Iris pigment epithelial cell (primary cell): Measurements from ENCODE around the gene GPS1.

Experiments used
- DNase-seq: peaks from one replicate; pipeline ENCODE4 v3.0.0-alpha.2; 2011; ENCODE audit warnings: low read depth

Gene GPS1

DNA sequence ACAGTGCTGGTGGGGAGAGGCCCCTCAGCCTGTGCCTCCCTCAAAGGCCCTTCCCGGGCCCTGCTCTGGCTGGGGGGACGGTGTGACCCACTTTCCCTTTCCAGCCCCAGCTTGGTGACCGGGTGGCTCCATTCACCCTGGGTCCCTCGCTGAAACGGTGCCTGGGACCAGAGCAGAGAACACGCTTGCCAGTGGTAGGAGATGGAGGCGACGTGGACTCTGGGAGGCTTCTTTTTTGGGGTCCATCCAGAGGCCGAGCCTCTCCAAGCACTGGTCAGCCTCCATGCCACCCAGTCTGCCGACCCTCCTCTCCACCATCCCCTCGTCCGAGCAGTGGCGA lies 36.8 kb upstream of the GPS1 start:
- no peak for DNase-seq

DNA sequence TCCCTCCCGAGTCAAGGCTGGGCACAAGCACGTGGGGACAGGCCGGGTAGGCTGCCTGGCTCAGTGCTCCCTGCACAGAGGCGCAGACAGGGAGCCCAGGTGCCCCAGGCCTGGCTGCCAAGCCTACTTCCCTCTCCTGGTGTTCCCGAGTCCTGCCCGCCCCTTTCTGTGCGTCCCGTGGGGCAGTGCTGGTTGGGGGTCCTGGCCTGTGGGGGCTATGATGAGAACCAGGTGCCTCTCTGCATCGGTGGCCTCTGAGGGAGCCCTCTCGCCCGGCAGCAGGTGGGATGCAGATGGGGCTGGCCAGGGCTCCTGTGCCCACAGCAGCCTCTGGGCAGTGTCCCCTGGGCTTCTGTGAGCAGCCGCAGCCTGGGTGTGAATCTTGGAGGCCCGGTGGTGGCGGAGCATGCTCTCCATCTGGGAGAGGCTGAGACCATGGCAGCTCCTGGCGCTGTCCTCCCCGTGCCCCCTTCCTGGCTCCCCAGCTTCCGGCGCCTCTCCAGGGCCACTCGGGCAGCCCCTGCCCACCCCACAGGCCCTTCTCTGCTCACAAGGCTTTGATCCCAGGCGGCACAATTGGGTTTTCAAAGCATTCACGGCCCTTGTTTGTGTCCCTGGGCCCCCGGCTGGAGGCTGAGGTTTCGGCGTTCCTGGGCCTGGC lies 36.3 kb upstream of the GPS1 start:
- DNase-seq, result no peak

DNA sequence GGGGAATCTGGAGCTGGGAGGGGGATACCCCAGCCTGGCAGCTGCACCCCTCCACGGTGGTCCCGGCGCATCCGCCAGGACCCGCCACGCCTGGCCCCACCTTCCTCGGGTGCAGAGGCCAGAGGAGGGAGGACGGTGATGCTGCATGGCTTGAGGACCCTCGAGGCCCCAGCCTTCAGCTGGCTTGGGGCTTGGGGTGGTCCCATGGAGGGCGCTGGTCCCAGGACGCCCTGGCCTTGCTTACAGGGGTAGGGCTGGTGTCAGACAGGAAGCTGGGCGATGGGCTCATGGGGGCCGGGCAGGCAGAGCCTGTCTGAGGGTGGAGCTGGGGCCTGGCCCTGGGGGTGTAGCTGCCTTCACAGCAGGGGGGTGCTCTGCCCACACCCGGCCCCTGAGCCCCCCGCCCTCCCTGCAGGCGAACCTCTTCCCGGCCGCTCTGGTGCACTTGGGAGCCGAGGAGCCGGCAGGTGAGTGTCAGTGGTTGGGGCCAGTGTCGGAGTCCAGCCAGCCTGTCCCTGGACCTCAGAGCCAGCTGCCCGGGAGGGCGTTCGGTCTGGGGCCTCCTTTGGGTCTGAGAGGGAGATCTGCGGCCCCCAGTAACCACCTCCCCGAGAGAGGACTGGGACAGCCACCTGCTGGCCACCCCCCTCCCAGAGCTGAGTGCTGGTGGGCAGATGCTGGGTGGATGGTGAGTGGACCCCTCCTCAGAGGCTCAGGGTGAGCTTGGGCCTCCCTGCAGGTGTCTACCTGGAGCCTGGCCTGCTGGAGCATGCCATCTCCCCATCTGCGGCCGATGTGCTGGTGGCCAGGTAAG lies 35.4 kb upstream of the GPS1 start:
- no peak for DNase-seq

DNA sequence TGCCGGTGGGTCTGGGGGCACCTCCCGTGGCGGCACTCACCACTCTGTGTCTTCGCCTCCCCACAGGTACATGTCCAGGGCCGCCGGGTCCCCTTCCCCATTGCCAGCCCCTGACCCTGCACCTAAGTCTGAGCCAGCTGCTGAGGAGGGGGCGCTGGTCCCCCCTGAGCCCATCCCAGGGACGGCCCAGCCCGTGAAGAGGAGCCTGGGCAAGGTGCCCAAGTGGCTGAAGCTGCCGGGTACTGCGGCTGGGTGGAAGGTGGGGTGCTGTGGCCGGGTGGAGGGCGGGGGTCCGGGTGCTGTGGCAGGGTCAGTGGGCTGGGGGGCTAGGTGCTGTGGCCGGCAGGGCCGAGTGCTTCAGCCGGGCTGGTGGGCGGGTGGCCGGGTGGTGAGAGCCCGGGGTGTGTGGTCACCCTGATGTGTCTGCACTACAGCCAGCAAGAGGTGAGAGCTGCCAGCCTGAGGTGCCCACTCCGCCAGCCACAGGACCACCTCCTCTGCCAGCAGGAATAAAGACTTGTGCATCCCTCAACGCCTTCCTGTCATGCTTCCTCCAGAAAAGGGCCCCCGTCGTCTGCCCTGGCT lies 34.7 kb upstream of the GPS1 start:
- no peak for DNase-seq

DNA sequence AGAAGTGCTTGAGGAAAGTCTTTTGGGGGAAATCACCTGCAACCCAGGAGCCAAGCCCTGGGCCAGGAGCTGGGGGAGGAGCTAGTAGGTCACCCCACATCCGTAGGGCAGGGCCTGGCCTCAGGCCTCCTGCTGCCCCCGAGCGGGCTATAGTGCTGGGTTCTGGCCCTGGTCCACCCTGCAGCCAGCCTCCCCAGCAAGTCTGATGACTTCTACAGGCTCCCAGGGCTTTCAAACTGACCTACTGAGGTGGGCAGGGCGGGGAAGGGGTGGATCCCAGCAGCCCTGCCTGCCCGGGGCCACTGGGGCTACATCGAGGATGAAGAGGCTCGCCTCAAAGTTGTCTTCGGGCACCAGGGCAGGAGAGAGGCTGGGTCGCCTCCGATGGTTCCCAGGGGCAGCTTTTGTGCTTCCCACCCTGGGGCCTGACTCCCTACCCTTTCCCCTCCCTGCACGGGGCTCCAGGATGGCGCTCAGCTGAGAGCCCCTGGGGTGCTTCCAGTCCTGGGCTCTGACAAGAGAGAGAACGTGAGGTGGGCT lies 34.0 kb upstream of the GPS1 start:
- DNase-seq, result no peak

DNA sequence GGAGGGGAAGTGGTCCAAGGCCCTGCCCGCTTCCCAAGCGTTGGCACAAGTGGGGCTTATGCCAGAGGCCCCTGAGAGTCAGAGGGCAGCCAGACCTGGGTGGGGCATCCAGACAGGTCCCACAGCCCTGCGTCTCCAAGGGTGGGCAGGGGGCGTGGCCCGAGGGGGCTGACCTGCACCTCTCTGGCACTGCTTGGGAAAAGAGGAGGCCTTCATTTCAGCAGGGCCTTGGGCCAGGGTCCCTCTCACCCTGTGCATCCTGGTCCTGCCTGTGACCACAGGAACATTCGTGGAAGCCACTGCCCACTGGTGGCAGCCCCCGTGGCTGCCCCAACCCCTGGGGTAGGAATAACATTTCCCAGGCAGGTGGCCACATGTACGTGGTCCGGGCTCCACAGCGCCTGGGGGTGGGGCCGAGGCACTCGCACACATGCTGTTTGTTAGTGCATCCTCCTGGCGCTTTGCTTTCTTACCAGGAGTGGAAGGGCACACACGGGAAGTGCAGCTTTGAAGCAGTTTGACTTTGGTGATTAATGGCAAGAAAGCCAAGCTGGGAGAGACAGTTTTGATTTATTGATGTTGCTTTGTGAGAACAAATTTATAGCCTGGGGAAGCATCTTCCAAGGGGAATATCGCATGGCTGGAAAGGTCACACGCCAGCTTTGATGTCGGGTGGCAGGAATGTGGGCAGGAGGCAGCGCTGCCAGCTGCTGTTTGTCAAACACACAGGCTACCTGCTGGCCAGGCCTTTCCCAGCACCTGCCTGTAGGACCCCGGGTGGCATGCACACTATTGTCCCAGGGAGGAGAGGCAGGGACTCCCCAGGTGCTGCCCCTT lies 33.3 kb upstream of the GPS1 start:
- DNase-seq, result no peak

DNA sequence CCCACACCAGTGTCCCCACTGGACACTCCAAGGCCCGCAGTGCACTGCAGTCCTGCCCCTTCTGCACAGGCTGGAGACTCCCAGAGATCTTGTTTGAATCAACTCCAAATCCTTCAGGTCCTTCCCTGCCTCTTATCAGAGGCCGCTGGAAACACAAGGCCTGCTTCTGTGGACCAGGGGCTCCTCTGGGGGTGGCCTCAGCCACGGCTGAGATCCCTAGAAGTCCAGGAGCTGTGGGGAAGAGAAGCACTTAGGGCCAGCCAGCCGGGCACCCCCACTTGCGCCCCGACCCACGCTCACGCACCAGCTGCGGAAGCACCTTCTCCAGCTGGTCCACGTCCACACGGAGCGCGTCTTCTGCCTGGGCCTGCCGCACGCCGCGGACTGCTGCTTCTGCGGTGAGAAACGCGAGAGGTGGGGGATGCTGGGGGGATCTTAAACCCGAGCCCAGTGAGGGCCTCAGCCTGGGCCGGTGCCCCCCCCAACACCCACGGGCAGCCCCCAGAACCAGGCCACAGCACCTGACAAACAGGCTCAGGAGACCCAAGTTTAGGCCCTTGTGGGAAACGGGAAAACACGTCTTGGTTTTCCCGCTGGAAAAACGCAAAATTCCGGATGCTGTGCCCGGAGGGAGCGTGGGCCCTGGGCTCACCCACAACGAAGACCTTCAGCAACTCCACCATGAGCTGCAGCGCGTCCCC lies 32.6 kb upstream of the GPS1 start:
- no peak for DNase-seq

DNA sequence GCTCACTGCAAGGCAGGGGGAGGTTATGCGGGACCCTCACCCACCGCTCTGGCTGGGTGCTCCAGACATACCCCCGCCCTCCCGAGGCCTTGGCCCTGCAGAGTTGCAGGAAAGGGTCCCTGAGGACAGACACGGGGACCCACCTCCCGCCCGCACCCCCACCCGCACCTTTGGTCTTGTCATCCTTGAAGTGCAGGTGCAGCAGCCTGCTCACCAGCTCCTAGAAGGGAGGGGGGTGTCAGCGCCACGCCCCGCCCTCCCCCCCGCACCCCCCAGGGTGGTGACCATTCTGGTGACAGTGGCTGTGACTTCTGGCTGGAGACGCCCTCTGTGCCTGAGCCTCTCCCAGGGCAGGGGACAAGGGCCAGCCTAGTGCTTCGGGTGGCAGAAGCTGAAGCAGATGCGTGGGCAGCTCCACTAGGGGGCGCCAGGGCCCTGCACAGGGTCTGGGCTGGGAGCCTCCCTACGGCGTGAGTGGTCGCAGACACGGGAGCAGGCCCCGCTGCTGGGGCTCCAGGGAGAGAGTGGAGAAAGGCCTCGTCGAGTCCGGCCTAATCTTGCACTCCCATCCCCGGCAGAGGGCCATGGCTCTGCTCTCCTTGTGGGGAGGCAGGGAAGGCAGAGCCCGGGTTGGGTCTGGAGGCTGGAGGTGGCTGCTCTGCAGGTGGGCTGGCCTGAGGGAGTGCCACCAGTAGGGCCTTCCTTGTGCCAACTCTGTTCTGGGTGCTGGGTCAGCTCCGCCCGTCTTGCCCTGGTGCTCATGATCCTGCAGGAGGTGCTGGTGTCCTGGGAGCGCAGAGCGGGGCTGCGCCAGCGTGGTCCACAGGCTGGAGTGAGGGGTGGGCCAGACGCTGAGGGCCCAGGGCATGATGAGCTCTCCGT lies 31.8 kb upstream of the GPS1 start:
- peak; percentile 36 for DNase-seq

DNA sequence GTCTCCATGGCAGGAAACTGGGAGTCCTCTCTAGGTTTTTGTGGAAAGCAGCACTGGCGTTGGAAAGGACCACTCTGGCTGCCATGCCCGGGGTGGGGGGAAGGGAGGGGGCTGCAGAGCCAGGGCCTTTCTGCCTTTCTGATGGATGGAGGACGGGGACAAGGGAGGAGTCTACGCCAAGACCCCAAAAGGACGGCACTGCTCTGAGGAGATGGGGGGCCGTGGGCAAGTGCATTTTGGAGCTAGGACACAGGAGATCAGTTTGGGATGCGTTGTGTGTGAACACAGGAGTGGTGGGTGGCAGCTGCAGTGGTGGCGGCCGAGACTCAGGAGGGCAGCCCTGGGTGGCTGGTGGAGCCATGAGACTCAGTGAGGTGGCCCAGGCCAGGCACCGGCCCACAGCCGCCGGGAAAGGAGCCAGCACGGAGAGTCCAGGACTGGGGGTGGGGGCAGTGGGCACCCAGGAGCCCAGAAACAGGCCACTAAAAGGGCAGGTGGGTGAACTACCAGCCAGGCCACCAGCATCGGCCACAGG lies 31.1 kb upstream of the GPS1 start:
- no peak for DNase-seq

DNA sequence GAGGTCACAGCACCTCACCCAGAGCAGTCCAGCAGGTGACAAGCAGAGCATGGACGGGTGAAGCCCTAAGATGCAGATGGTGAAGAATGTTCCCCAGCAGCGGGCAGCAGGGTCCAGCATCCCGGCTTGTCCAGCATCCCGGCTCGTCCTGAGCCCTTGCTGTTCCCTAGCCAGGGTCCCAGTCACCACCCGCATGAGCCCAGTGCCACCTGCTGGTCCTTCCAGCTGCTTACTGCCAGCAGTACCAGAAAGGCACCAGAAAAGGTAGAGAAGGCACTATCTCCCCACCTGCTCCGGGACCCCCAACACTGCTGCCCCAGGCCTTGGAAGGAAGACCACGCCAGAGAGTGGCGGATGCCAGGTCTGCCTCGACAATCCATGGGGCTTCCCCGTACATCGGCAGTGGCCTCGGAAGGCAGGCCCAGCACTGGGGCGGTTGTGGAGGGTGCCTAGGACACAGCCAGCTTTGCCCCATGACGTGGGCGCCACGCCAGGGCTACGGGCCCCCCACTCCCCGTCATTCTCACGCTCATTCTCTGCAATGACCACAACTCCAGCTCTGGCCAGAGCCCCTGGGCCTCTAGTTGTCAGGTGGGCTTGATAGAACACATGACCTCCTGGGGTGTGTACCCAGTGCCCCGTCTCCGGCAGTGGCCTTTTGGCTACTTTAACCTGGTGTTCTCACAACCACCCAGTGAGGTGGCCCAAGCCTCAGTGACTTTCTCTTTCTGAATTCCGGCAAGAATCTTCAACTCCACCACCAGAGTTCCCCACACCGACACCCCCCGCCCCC lies 30.4 kb upstream of the GPS1 start:
- peak; percentile 56 for DNase-seq

DNA sequence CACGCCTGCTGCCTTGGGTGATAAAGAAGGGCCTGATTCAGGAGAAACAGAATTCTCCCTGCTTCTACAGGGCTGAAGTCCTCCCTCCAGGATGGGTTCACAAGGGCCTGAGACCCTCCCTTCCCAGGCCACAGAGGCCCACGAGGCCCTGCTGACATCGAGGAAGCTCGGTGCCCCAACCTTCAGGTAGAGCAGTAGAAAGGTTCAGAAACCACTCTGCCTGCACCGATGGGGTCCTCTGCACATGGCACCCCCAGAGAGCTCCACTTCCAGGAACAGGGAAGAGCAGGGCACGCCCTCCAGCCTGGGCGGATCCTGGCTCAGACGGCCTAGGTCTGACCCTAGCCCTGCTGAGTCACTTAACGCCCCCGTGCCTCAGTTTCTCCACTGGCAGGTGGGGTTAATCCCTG lies 29.8 kb upstream of the GPS1 start:
- DNase-seq, result no peak

DNA sequence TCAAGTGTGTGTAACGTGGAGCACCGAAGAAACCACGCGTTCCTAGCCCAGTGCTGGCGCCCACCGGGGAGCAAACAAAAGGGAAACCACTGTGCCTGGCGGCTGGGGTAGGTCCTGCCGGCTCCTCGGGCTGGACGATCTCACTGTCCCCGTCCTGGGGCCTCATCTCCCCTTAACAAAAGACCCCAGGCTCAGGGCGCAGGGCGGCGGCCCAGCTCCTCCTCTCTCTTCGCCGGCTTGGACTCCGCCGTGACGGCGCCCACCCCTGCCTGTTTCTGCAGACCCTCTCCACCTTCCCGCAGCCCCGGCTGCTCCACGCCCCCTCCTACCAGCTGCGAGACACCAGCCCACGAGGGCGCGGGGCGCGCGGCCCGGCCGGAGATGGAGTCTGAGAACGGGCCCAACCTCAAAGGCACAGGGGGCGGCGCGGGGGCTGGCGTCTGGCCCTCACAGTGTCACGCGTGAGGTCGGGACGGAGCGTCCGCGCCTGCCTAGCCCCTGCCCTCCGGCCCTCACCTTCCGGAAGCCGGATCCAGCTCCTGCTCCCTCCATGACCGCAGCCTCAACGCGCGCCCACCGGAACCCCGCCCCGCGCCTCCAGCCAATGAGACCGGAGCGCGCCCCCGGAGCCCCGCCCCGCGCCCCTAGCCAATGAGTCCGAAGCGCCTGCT lies 29.3 kb upstream of the GPS1 start, which contains the start of gene CENPX:
CENPX (minus strand) TSS at position 569 of the 671 bp plus-strand sequence; CDS start at position 552, 17 bp downstream.
- DNase-seq, result no peak

DNA sequence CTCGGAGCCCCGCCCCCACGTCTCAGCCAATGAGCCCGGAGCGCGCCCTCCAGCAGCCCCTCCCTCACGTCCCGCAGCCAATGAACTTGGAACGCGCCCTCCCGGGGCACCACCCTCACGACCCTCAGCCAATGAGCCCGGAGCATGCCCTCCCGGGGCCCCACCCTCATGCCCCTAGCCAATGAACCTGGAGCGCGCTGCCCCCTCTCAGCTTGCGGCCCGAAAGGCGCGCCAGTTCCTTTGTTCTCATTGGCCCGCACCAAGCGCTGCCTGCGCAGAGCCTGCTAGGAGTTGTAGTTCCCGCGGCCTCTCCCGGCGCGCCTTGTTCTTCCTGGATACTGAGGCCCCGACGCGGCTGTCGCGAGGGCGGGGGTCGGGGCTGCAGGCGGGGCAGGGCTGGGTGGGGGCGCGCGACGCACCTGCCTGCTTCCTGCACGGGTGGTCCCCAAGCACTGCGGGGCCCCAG lies 28.7 kb upstream of the GPS1 start, which contains the start of gene LRRC45:
LRRC45 (plus strand) TSS at position 325 of the 466 bp plus-strand sequence. CDS start 339 bp downstream, outside the sequence.
- DNase-seq, result peak; percentile 100

DNA sequence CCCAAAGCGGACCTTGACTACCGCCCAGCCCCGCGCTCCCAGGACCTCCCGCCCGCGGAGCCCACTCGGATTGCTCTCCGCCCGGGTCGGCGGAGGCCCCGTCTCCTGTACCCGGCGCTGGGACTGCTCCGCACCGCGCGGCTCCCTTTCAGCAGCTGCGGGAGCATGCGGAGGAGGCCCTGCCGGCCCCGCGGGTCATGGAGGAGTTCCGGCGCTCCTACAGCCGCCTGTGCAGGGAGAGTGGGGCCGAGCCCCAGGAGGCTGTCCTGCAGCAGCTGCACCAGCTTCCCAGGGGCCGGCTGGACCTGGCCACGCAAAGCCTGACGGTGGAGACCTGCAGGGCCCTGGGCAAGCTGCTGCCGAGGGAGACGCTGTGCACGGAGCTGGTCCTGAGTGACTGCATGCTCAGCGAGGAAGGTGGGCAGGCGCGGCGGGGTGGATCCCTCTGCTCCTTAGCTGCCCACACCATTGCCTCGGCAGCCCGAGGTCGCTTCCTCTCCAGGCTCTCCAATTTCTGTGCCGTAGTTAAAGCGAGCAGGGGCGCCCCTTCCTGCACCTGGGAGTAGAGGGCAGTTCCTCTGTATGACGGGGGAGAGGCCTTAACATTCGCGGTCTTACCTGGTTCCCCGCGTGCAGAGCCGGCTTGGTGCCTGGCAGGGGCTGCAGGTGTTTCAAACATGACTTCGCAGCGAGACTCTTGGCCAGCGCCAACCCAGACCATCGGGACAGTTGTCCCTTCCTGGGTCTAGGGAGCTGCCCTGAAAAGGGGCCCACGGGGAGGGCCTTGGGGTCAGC lies 28.1 kb upstream of the GPS1 start:
- DNase-seq, result peak; percentile 25

DNA sequence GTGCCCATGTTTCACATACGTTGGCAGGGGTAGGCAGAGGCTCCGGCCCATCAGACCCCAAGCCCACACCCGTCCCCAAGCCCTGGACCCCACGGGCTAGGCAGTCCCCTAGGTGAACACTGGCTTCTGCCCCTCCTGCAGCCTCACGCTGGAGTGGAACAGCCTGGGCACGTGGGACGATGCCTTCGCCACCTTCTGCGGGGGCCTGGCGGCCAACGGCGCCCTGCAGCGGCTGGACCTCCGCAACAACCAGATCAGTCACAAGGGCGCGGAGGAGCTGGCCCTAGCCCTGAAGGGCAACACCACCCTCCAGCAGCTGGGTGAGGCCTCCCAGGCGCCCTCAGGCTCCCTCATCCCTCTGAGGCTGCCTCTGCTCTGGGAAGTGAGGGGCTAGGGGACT lies 26.8 kb upstream of the GPS1 start:
- DNase-seq, result no peak

DNA sequence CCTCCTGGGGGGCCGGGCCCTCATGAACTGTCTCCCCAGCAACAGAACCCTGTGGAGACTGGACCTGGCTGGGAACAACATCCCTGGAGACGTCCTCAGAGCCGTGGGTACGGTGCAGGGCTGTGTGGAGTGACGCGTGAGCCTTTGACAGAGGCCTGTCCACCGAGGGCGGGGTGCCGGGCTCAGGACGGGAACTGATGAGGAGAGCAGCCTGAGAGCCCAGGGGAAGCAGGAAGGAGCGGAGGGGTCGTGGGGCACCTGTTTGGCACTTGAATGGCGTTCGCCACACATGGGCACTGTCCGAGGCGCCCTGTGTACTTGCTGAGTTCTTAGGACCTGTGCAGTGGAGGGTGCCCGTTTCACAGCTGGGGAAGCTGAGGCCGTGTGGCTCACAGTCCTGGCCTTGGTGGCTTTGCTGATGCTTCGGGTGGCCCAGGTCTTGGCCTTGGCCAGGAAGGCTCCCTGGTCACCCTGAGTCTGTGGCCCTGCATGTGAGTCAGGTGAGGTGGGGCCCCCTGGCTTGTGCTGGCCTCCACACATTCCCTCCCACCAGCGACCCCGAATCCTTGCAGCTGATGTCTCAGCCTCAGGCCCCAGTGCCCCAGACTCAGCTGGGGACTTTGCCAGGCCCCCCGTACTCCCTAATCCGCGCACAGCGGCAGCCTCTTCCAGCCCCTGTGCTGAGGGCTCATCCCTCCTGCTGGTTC lies 26.1 kb upstream of the GPS1 start:
- no peak for DNase-seq

DNA sequence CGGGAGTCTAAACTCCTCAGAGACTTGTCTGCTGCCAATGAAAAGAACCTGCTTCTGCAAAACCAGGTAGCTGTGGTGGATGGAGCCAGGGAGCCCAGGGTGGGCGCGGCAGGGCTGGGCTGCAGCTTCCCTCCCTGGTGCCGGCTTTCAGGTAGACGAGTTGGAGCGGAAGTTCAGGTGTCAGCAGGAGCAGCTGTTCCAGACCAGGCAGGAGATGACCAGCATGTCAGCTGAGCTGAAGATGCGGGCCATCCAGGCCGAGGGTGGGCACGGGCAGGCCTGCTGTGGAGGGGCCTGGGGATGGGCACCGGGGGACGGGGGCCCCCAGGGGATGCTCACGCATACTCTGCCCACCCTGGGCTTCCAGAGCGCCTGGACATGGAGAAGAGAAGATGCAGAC lies 23.5 kb upstream of the GPS1 start:
- DNase-seq, result no peak
